Uterus (tissue), 4 donors: Measurements from ENCODE around the gene S1PR1. TPM values are rescaled to one million over a fixed set of nuclear protein-coding genes. Genes with fewer than 3 reads are reported as not detected.

Experiments
- DNase-seq, 2 donors: peaks; one replicate each; pipeline ENCODE4 v3.0.0-alpha.2; 2019 to 2020
- H3K27ac ChIP-seq, 2 donors: fragments of 200-600 bp; sonication (generic); 1 replicate in 1 of 2; 2 replicates in 1 of 2; pipeline ENCODE4 v1.5.1; 2016 to 2018
- H3K27me3 ChIP-seq, 2 donors: fragments of 200-600 bp; sonication (generic); one replicate each; pipeline ENCODE4 v1.5.1; 2018 to 2019; ENCODE audit warnings: control low read depth in 1 of 2
- H3K36me3 ChIP-seq, 2 donors: fragments of 200-600 bp; sonication (generic); one replicate each; pipeline ENCODE4 v1.5.1; 2019; ENCODE audit warnings: control low read depth in 1 of 2
- H3K4me1 ChIP-seq, 2 donors: fragments of 200-600 bp; sonication (generic); one replicate each; pipeline ENCODE4 v1.5.1; 2018 to 2019; ENCODE audit warnings: control low read depth in 1 of 2
- H3K4me3 ChIP-seq, 2 donors: fragments of 200-600 bp; sonication (generic); 1 replicate in 1 of 2; 2 replicates in 1 of 2; pipeline ENCODE4 v1.5.1; 2018 to 2019; ENCODE audit warnings: mild to moderate bottlenecking in 1 of 2
- H3K9me3 ChIP-seq, 2 donors: fragments of 200-600 bp; sonication (generic); one replicate each; pipeline ENCODE4 v1.5.1; 2019; ENCODE audit warnings: control low read depth in 1 of 2
- CTCF ChIP-seq, 4 experiments: fragments of 200-600 bp in 2 of 4; fragments of 450-650 bp in 2 of 4; sonication (generic) in 2 of 4; IDR thresholded peaks; one replicate each; pipeline ENCODE4 v1.5.1; 2016 to 2019; ENCODE audit warnings: antibody characterized with exemption in 4 of 4, mild to moderate bottlenecking in 2 of 4, moderate library complexity in 1 of 4
- POLR2A ChIP-seq, 2 donors: fragments of 450-650 bp; IDR thresholded peaks; one replicate each; pipeline ENCODE4 v1.6.1; 2016; ENCODE audit warnings: antibody characterized with exemption in 2 of 2, mild to moderate bottlenecking in 1 of 2, moderate library complexity in 1 of 2
- intact Hi-C: fragments of 100-400 bp; cut with DNase I; formaldehyde crosslinking; loops from one replicate; pipeline ENCODE4 v1.15.1; 2023; ENCODE audit warnings: low total_unique reads
- total RNA-seq, 4 donors: library from RNA; depleted of rRNA in 3 of 4; stranded (reverse); fragments of >200 nt in 3 of 4; gene quantifications; one replicate each; pipeline versions ENCODE4 v1.1.0 to v1.2.4, GENCODE V29; 2014 to 2023
- donor health status: DM: yes; HTN: yes; CAD: no.

Gene S1PR1
- total RNA-seq, 4 donors from 2014 or later = 25.6 to 97.9 (median 64.2) TPM

- no peak for DNase-seq
- Histone ChIP-seq H3K9me3 (no peaks in the 10 kb centered on the region), H3K27me3 (no peaks in the 10 kb centered on the region), H3K36me3 (no peaks in the 10 kb centered on the region), H3K4me3 (no peak overlapping the region), H3K27ac (no peak overlapping the region), H3K4me1 (no peaks in the 10 kb centered on the region)
- intact Hi-C loops = no loop called here
- TF ChIP-seq POLR2A (IDR thresholded peaks at IDR 0.05) (no peak), CTCF (IDR thresholded peaks at IDR 0.05) (no peak)
Measured at GRCh38 chr1:101261623-101262022, 24.8 kb downstream of the S1PR1 start.

- TF ChIP-seq CTCF (IDR thresholded peaks at IDR 0.05) (no peak), POLR2A (IDR thresholded peaks at IDR 0.05) (no peak)
Measured at GRCh38 chr1:101262060-101262459, 25.2 kb downstream of the S1PR1 start.

GRCh38 chr1:101262630-101263348 lies 26.0 kb downstream of the S1PR1 start:
- Histone ChIP-seq H3K27me3 (no peaks in the 10 kb centered on the region), H3K9me3 (no peaks in the 10 kb centered on the region), H3K27ac (no peak overlapping the region), H3K36me3 (no peaks in the 10 kb centered on the region), H3K4me3 (no peak overlapping the region), H3K4me1 (no peaks in the 10 kb centered on the region)
- intact Hi-C loops = no loop called here
- no peak for DNase-seq
- TF ChIP-seq CTCF (IDR thresholded peaks at IDR 0.05) (no peak), POLR2A (IDR thresholded peaks at IDR 0.05) (no peak)

More at GRCh38 chr1:101262060-101262459, 25.2 kb downstream of the S1PR1 start:
- no peak overlapping the region for H3K27ac ChIP-seq
- no peaks in the 10 kb centered on the region for H3K36me3 ChIP-seq
- no peaks in the 10 kb centered on the region for H3K9me3 ChIP-seq
- intact Hi-C loops = no loop called here
- H3K27me3 ChIP-seq = no peaks in the 10 kb centered on the region
- no peak for DNase-seq
- H3K4me1 ChIP-seq = no peaks in the 10 kb centered on the region
- no peak overlapping the region for H3K4me3 ChIP-seq

GRCh38 chr1:101264697-101265096 lies 27.9 kb downstream of the S1PR1 start:
- no peaks in the 10 kb centered on the region for H3K36me3 ChIP-seq
- no peaks in the 10 kb centered on the region for H3K27me3 ChIP-seq
- no peaks in the 10 kb centered on the region for H3K9me3 ChIP-seq
- H3K4me3 ChIP-seq = no peak overlapping the region
- intact Hi-C loops = no loop called here
- TF ChIP-seq POLR2A (IDR thresholded peaks at IDR 0.05) (no peak), CTCF (IDR thresholded peaks at IDR 0.05) (no peak)
- DNase-seq = peak in 1 of 2 donors; percentile 23
- no peaks in the 10 kb centered on the region for H3K4me1 ChIP-seq
- no peak overlapping the region for H3K27ac ChIP-seq

GRCh38 chr1:101265684-101266083 lies 28.9 kb downstream of the S1PR1 start:
- no peak overlapping the region for H3K27ac ChIP-seq
- H3K4me3 ChIP-seq = no peak overlapping the region
- no peaks in the 10 kb centered on the region for H3K36me3 ChIP-seq
- no peaks in the 10 kb centered on the region for H3K9me3 ChIP-seq
- H3K27me3 ChIP-seq = no peaks in the 10 kb centered on the region
- DNase-seq = no peak
- intact Hi-C loops = no loop called here
- TF ChIP-seq POLR2A (IDR thresholded peaks at IDR 0.05) (no peak), CTCF (IDR thresholded peaks at IDR 0.05) (no peak)
- no peaks in the 10 kb centered on the region for H3K4me1 ChIP-seq
